Activated CD8-positive, alpha-beta memory T cell treated with anti-CD3 and anti-CD28 coated beads for 1 hour (primary cell): ENCODE results near the gene BTAF1.
A peak's percentile ranks its signal among the peaks of the same experiment; 100 is the strongest.
"Not testable (repeated sequence)": the region's sequence is repeated elsewhere in the genome, so short reads cannot be mapped to it uniquely, and the experiment has no call there.

ENCODE experiments used
- DNase-seq, 2 donors: peaks; one replicate each; pipeline ENCODE4 v3.0.0-alpha.2; 2020; ENCODE audit warnings: low read depth in 1 of 2; ENCODE audit errors: extremely low read depth in 1 of 2

BTAF1 gene

GRCh38 chr10:91923371-91924211 lies at the start of gene BTAF1:
Gene BTAF1 (plus strand): TSS chr10:91923770. CDS start chr10:91924077, 307 bp downstream.
- peak; percentile 81 to 85 for DNase-seq

GRCh38 chr10:91875156-91875555 lies 48.4 kb upstream of the BTAF1 start:
- DNase-seq = no peak

- DNase-seq = no peak
Measured at GRCh38 chr10:91875779-91876178, 47.8 kb upstream of the BTAF1 start.

- no peak for DNase-seq
Measured at GRCh38 chr10:91879515-91880170, 43.9 kb upstream of the BTAF1 start.

GRCh38 chr10:91880310-91880709 lies 43.3 kb upstream of the BTAF1 start:
- no peak for DNase-seq

GRCh38 chr10:91883549-91884444 lies 39.8 kb upstream of the BTAF1 start:
- DNase-seq = no peak

- no peak for DNase-seq
Measured at GRCh38 chr10:91884536-91884935, 39.0 kb upstream of the BTAF1 start.

- DNase-seq = no peak
Measured at GRCh38 chr10:91885362-91886079, 38.0 kb upstream of the BTAF1 start.

GRCh38 chr10:91886954-91887271 lies 36.7 kb upstream of the BTAF1 start:
- DNase-seq = no peak

- peak in 1 of 2 donors; percentile 2 for DNase-seq
Measured at GRCh38 chr10:91887272-91888076, 36.1 kb upstream of the BTAF1 start.

- no peak for DNase-seq
Measured at GRCh38 chr10:91891125-91892001, 32.2 kb upstream of the BTAF1 start.

- DNase-seq = no peak
Measured at GRCh38 chr10:91893051-91893450, 30.5 kb upstream of the BTAF1 start.

GRCh38 chr10:91894261-91894685 lies 29.3 kb upstream of the BTAF1 start:
- DNase-seq = not testable (repeated sequence)

GRCh38 chr10:91896212-91896756 lies 27.3 kb upstream of the BTAF1 start:
- DNase-seq = no peak

- no peak for DNase-seq
Measured at GRCh38 chr10:91897421-91897820, 26.1 kb upstream of the BTAF1 start.

GRCh38 chr10:91901784-91902677 lies 21.5 kb upstream of the BTAF1 start:
- DNase-seq = no peak

GRCh38 chr10:91907033-91907594 lies 16.5 kb upstream of the BTAF1 start:
- no peak for DNase-seq
